ENCODE data around the gene GABRP. TPM values are rescaled to one million over a fixed set of nuclear protein-coding genes. Genes with fewer than 3 reads are reported as not detected.
A peak's percentile ranks its signal among the peaks of the same experiment; 100 is the strongest.

The GABRP gene, protein sequence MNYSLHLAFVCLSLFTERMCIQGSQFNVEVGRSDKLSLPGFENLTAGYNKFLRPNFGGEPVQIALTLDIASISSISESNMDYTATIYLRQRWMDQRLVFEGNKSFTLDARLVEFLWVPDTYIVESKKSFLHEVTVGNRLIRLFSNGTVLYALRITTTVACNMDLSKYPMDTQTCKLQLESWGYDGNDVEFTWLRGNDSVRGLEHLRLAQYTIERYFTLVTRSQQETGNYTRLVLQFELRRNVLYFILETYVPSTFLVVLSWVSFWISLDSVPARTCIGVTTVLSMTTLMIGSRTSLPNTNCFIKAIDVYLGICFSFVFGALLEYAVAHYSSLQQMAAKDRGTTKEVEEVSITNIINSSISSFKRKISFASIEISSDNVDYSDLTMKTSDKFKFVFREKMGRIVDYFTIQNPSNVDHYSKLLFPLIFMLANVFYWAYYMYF
- polyA plus RNA-seq (2012; rRNA removed) = 0.03 and 0.08 TPM in 2 replicates
- polyA plus RNA-seq (2012; cell fraction: cytosol; rRNA removed) = 0.03 TPM in 2 replicates
- polyA plus RNA-seq (2012; cell fraction: nucleus; rRNA removed) = not detected in 2 replicates

- POLR2A ChIA-PET = no interaction called here
- no peaks in the 10 kb centered on the region for H4K20me1 ChIP-seq (ENCODE audit: insufficient read depth)
- peak; percentile 32 for DNase-seq
- H3K79me2 ChIP-seq (ENCODE audit: insufficient read depth) = no peaks in the 10 kb centered on the region
- H3K36me3 ChIP-seq (replicated peaks in 1 of 2; ENCODE audit: control insufficient read depth in 1 of 2, insufficient read depth in 2 of 2, low read length in 1 of 2) = no peaks in the 10 kb centered on the region
- no peak for TF ChIP-seq SIN3A (IDR thresholded peaks at IDR 0.05; ENCODE audit: borderline replicate concordance, low read depth, low read length)
- no peak for TF ChIP-seq IRF3 (IDR thresholded peaks at IDR 0.05; ENCODE audit: low read depth, low read length)
- no peak for TF ChIP-seq TEAD4 (IDR thresholded peaks at IDR 0.05; ENCODE audit: borderline replicate concordance, insufficient read depth)
- no peak for TF ChIP-seq SMC3 (IDR thresholded peaks at IDR 0.05; ENCODE audit: low read depth, low read length)
- TF ChIP-seq EP300 (IDR thresholded peaks at IDR 0.05; ENCODE audit: borderline replicate concordance in 1 of 2, low read depth in 1 of 2, low read length in 1 of 2) = no peak
- no peak for TF ChIP-seq EZH2phosphoT487 (IDR thresholded peaks at IDR 0.05; ENCODE audit: borderline replicate concordance, low read depth)
- TF ChIP-seq, protein P1, sequence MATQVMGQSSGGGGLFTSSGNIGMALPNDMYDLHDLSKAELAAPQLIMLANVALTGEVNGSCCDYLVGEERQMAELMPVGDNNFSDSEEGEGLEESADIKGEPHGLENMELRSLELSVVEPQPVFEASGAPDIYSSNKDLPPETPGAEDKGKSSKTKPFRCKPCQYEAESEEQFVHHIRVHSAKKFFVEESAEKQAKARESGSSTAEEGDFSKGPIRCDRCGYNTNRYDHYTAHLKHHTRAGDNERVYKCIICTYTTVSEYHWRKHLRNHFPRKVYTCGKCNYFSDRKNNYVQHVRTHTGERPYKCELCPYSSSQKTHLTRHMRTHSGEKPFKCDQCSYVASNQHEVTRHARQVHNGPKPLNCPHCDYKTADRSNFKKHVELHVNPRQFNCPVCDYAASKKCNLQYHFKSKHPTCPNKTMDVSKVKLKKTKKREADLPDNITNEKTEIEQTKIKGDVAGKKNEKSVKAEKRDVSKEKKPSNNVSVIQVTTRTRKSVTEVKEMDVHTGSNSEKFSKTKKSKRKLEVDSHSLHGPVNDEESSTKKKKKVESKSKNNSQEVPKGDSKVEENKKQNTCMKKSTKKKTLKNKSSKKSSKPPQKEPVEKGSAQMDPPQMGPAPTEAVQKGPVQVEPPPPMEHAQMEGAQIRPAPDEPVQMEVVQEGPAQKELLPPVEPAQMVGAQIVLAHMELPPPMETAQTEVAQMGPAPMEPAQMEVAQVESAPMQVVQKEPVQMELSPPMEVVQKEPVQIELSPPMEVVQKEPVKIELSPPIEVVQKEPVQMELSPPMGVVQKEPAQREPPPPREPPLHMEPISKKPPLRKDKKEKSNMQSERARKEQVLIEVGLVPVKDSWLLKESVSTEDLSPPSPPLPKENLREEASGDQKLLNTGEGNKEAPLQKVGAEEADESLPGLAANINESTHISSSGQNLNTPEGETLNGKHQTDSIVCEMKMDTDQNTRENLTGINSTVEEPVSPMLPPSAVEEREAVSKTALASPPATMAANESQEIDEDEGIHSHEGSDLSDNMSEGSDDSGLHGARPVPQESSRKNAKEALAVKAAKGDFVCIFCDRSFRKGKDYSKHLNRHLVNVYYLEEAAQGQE (IDR thresholded peaks at IDR 0.05; ENCODE audit: low read depth, low read length) = no peak
- TF ChIP-seq TCF12 (IDR thresholded peaks at IDR 0.05) = no peak
- WGBS (ENCODE audit: low lambda C conversion rate) = 76% methylated on average over 6 of the region's 14 CpGs
- H3K9ac ChIP-seq = no peak within 1 kb of the TSS
- no peaks in the 10 kb centered on the region for H3K9me2 ChIP-seq
- H3K4me2 ChIP-seq = no peak within 1 kb of the TSS
- H3K4me1 ChIP-seq (ENCODE audit: control insufficient read depth in 1 of 2, insufficient read depth in 2 of 2, low read depth in 1 of 2, low read length in 1 of 2) = peaks cover 0 to 29% of the 10 kb centered on the region in 2 experiments; a peak in 1 of 4 replicates
- H2AFZ ChIP-seq (ENCODE audit: low read depth) = no peak within 1 kb of the TSS
- H3F3A ChIP-seq (replicated peaks; ENCODE audit: insufficient read depth) = no peaks in the 10 kb centered on the region
- CTCF ChIA-PET = interaction anchor here (2.0 to 15.7 kb wide), 3 partner anchors 8 to 146 kb away, joined by 9 to 511 read pairs (median 10); no protein-coding TSS in a partner anchor
- peak within 1 kb of the TSS in 1 of 2 experiments; percentile 22; a peak in 1 of 4 replicates for H3K27ac ChIP-seq (ENCODE audit: low read depth in 2 of 2, low read length in 1 of 2)
- H3K9me3 ChIP-seq = no peaks in the 10 kb centered on the region
- H3K27me3 ChIP-seq (ENCODE audit: insufficient read depth) = no peaks in the 10 kb centered on the region
- H3K4me3 ChIP-seq (ENCODE audit: low read depth in 2 of 2, low read length in 1 of 2) = no peak within 1 kb of the TSS; a peak in 1 of 4 replicates
These were observed at the start of gene GABRP for GRCh38 chr5:170783498-170784247. GABRP (plus strand) TSS chr5:170783725; CDS start chr5:170788616, 4,891 bp downstream.

All from SK-N-SH (cell line).